ENCODE data around the gene SNRPD3. TPM values are rescaled to one million over a fixed set of nuclear protein-coding genes. Genes with fewer than 3 reads are reported as not detected.
A peak's percentile ranks its signal among the peaks of the same experiment; 100 is the strongest.

Gene SNRPD3
- total and polyA plus RNA-seq, 9 of the 15 experiments (the other 6 are each of a cell fraction or from before 2014, with no cell fraction given), result 131 to 366 (median 274) TPM

GRCh38 chr22:24554313-24555164, 1.3 kb upstream of the SNRPD3 start, which contains the start of gene GUCD1 (continued):
- TF ChIP-seq RERE (CRISPR knock-in tag; IDR thresholded peaks at IDR 0.05; ENCODE audit: borderline replicate concordance), result no peak
- TF ChIP-seq ZNF175 (CRISPR knock-in tag; IDR thresholded peaks at IDR 0.05; ENCODE audit: low read depth), result no peak
- TF ChIP-seq CREM (IDR thresholded peaks at IDR 0.05; ENCODE audit: low read depth), result no peak
- no peak for TF ChIP-seq TCF7L2 (IDR thresholded peaks at IDR 0.05; ENCODE audit: low read depth, low read length)
- 0 out of 2 replicates have a peak, but pooled peaks have one; percentile 23 for TF ChIP-seq KDM2B (CRISPR knock-in tag; IDR thresholded peaks at IDR 0.05)
- peak; percentile 14; the same call in 1 of the 2 replicates for TF ChIP-seq EGR1 (conservative IDR thresholded peaks at IDR 0.05)
- TF ChIP-seq ZHX1 (conservative IDR thresholded peaks at IDR 0.05; ENCODE audit: low read length), result no peak
- TF ChIP-seq PKNOX1 (IDR thresholded peaks at IDR 0.05), result no peak
